ENCODE data around the gene SLX4IP.
A peak's percentile ranks its signal among the peaks of the same experiment; 100 is the strongest.

Gene SLX4IP

GRCh38 chr20:10497791-10498190, 62.7 kb downstream of the SLX4IP start:
- no peak for DNase-seq

DNA sequence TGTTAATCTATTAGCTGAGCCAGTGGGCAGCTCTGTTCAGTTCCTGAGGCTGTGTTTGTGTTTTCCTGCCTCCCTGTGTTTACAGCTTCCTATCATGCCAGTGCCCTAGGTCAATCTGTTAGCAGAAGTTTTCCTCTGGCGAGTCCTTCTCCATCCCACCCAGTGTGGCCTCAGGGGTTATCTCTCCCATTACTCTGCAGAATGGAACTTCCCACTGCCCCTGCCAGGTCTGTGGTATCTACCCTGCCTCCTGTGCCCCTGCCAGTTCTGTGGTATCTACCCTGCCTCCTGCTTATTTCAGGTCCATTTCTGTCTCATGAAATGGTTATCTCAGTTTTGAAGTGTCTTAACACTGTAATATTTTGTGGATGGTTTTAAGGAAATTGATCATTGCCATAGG, 63.1 kb downstream of the SLX4IP start:
- DNase-seq, result no peak

DNA sequence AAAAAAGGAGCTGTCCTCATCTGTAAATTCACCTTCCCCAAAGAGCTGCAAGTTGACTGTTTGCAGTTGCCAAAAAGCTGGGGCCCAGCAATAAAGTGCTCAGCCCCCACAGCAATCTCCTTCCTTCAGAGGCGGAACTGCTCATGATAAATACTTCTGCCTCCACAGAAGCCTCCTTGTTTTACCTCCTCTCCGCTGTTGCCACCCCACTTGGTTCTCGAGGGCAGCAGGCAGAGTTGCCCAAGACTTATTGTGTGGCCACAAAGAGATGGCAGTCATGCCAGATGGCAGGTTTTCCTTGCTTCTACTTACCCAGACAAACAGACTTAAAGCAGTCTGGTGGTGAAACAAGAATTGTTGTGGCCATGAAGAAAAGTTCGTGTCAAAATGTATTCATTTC, 66.3 kb downstream of the SLX4IP start:
- peak; percentile 90 for DNase-seq

GRCh38 chr20:10502098-10502526, 67.0 kb downstream of the SLX4IP start:
- peak; percentile 26 for DNase-seq

DNA sequence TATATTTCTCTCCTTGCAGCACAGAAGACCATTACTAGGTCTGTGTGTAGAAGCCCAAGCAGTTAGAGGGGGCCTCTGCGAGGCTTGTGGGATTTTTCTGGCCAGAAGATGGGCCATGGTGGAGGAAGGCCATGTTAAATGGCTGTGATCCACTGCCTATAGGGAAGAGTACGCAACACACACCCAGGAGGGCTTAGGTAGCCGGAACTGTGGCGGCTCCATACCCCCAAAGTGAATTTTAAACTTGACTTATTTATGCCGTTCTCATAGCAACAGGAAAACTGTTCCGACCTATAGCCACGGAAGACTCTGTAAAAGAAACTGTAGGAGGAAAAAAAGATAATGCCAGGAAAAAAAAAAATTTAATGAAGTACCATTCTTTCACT, 69.5 kb downstream of the SLX4IP start:
- no peak for DNase-seq

DNA sequence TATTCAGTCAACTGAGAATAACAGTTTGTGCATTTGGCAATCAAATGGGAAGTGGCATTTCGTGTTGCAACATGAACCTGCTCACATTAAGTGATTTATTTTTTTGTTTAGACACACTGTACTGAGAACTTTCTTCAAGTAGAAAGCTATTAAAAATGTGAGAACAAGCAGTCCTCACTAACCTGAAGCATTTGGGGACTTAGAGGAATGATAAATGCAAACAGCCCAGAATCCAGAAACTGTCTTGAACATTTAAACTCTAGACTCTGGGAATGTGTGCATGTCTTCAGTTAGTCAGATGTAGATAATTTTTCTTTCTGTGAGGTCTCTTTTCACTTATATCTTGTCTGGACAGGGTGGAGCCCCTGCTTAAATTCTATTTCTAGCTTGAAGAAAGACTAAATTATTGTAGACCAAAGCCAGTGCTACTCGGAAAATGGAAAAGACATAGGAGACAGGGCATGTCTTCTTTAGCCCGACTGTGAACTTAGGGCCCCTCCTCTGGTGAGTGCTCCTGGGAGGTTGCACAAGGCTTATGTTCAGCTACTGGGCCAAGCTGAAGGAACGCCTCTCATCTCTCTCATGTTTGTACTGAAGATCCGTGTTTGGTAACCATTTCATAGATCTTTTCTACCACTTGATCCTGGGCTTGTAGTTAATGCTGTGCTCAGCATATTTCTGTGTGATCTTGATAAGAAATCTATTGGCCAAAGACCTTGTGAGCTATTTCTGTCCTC, 70.1 kb downstream of the SLX4IP start:
- DNase-seq, result peak; percentile 87

- no peak for DNase-seq
These were observed 70.7 kb downstream of the SLX4IP start for GRCh38 chr20:10505827-10506226.

DNA sequence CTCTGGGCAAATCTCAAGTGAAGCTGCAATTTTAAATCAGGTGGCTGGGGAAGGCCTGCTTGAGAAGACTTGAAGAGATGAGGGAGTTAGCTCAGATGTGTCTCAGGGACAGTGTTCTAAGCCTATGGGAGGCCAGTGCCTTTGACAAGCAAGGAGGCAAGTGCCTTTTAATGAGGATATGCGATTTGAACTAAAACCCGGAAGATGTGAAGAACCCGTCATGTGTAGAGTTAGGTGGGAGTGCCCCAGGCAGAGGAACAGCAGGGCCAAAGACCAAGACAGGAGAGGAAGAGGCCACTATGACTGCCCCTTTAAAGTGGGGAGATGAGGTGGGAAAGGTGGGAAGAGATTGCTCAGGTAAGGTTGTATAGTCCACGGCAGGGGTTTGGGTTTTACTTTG, 71.9 kb downstream of the SLX4IP start:
- DNase-seq, result no peak

DNA sequence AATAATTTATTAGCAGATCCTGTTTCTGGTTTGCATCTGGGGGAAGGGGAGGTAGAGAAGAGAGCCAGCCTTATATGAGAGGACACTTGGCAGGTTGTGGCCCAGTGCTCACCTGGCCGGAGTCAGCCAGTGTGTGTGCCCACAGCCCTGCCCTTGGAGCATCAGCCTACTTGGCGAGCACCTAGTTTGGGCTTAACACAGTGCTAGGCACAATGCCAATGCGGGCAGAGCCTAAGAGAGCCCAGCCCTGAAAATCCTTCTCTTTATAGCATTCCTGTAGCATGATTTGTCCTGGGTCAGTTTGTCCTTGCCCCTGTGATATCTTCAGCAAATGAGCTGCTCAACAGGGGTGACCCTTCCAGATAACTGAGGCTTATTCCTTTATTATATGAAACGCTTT, 73.0 kb downstream of the SLX4IP start:
- DNase-seq, result no peak

GRCh38 chr20:10508468-10509251, 73.6 kb downstream of the SLX4IP start:
- no peak for DNase-seq

DNA sequence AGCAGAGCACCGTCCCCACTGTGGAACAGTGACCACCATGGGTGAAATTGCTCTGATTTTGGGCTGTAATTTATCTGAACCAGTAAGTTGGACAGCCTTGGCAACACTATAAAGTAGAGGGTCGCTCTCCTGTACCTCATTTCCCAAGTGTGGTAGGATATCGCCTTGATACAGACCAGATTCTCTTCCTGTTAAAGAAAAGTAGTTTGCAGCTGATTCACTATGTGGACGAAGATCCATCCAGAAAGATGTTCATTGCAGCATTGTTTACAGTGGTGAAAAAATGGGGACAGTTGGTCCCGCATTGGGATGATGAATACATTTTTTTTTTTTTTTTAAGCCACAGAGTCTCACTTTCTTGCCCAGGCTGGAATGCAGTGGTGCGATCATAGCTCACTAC, 74.3 kb downstream of the SLX4IP start:
- no peak for DNase-seq

DNA sequence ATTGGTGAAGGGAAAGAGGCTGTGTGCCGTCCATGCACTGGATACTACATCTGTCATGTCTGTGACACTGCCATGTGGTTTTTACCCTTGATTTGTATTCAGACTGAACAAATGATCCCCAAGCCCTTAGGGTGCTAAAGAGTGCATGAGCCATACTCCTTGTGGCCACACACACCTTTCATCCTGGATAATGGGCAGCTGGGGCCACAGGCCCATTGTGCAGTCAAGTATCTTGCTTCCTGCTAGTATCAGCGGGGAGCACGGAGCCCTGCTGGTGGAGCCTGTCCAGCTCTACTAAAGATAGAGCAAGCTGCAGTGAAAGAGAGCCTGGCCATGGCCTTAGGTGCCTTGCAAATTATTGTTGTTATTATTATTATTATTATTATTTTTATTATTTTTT, 75.1 kb downstream of the SLX4IP start:
- no peak for DNase-seq

- no peak for DNase-seq
These were observed 76.0 kb downstream of the SLX4IP start for GRCh38 chr20:10511170-10511508.

DNA sequence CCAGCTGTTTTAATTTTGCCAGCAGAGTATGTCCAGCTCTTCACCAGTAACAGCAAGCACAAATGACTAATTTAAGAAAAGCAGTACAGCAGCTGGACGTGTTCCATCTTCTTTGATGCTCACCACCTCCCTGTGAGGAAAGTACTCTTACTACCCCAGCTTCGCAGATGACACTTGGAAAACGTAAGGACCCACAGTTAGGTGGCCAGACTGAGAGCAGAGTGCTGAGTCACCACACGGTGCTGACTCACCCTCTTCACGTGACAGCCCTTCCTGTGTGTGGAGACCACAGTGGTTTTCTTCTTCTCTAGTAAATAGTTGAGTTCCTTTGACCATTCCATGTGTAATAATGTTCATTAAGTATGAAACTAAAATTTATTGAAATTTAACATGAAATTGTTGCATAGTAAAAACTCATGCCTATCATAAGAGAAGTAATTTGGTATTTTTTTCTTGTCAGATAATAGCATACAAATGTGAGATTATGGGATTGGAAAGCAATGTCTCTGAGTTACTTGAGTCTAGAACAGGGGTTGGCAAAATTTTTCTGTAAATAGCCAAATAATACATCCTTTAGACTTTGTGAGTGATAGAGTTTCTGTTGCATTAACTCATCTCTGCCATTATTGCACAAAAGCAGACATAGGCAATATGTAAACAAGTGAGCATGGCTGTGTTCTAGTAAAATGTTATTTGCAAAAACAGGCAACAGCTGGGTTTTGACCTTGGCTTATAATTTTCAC, 76.6 kb downstream of the SLX4IP start:
- DNase-seq, result peak; percentile 96

DNA sequence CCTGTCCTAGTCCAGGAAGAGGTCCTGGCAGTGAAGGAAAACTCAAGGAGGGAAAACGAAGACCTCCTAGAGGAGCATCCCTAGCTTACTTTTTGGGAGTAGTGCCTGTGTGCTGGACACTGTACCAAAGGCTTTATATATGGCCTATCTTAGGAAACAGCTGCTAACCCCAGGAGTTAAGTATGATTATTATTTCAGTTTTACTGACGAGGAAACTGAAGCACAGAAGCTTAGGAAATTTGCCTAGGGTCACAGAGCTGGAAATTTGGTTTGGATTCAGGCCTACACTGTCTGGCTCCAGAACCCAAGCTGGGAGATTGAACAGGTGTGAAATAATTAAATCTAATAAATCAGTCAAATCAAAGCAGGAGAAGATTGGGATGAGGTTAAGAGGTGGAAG, 78.0 kb downstream of the SLX4IP start:
- DNase-seq, result no peak

DNA sequence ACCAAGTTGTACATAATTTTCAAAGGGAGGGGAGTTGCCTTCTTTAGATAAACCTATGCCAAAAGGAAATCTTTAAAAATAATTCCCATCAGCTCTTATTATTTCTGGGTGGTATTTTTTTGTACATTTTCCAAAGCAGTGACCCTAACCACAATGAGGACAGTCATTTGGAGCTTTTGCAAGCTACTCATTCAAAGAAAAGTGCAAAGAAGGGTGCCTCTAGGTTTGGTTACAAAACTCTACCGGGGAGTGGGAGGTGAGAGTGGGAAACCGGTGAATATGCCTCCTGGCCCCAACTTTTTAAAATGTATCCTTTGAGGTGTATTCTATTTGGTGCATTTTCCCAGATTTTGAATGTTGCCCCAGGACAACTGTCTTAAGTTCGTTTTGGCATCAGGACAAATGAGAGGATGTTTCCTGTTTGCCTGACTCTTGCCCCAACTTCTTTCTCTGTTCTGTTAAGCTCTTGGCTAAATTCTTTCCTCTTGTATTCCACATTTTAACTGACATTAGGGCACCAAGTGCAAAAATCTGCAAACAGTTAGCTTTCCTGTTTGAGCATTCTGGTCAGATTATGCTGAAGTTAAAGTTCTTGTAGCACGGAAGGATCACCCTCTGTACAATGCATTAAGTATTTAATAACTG, 78.9 kb downstream of the SLX4IP start:
- DNase-seq, result no peak

DNA sequence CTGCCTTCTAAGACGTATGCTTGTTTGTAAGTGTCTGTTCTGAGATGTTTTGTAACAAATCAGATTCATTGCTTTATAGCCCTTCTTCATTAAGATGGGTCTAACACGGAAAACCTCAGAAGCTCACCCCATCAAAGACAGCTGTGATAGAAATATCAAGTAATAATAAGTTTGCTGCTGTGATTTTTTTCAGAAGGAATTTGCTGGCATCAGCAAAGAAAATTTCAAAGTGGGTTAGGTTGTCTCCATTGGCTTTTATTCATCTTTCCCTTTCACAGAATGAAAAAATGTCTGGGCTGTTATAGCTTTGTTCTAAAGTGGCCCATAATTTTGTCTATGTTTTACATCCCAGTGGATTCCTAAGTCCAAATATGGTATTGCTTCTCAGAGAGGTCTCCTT, 81.4 kb downstream of the SLX4IP start:
- no peak for DNase-seq

DNA sequence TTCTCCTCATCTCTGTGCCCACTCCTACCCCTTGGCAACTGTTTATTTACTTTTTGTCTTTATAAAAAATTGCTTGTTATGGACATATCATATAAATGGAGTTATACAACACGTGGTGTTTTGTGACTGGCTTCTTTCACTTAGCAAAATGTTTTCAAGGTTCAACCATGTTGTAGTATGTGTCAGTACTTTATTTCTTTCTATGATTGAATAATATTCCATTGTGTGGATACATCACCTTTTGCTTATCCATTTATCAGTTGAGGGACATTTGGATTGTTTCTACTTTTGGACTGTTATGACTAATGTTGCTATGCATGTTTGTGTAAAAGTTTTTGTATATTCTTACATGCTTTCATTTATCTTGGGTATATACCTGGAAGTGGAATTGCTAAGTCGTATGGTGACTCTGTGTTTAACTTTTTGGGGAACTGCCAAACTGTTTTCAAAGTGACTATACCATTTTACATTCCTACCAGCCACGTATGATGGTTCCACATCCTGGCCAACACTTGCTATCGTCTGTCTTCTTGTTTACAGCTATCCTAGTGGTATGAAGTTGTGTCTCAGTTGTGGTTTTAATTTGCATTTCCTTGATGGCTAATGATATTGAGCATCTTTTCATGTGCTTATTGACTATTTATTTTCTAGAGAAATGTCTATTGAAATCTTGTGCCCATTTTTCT, 84.4 kb downstream of the SLX4IP start:
- peak; percentile 22 for DNase-seq

DNA sequence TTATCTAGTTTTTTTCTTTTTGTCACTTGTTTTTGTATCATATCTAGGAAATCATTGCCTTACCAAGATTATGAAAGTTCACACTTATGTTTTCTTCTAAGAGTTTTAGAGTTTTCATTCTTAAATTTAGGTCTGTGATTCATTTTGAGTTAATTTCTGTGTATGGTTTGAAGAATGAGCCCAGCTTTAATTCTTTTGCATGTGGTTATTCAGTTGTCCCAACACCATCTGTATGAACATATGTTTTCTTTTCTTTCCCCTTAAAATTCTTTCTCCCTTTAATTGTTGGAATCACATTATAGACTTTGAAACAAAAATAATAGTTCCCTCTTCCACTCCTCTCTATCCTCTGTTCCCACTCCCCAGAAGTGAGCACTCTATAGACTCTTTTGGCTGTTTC, 85.4 kb downstream of the SLX4IP start:
- DNase-seq, result no peak

DNA sequence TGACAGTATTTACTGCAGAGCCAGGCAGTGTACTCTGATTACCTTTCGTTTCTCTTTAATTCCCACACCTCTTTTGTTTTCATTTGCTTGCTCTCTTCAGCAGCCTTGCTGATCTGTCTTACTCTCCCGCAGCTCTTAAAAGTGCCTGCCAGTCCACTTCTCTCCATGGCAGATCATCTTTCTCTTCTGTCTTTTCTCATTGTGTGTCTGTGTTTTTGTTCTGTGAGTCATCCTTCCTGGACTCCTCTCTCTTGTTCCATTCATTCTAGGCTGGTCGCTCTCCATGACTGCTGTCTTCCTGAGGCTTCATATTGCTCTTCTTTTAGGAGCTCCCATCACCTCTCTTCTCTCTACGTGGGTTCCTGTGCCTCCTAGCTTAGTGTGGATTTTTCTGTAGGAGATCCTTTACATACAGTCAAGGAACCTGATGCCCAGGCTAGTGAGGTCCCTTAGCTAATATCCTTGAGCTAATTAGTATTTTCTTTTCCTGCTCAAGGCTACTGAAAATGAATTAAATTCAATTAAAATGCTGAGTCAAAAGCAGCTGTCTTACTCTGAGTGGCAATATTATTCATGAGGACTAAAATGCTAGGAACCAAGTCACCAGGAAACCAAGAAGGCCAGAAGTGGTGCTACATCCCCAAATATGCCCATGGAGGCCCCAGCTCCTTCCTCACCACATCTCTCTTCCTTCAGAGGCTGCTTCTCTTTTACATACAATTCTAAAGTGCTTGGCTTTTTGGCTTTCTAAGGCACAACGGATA, 86.1 kb downstream of the SLX4IP start:
- DNase-seq, result peak; percentile 55

DNA sequence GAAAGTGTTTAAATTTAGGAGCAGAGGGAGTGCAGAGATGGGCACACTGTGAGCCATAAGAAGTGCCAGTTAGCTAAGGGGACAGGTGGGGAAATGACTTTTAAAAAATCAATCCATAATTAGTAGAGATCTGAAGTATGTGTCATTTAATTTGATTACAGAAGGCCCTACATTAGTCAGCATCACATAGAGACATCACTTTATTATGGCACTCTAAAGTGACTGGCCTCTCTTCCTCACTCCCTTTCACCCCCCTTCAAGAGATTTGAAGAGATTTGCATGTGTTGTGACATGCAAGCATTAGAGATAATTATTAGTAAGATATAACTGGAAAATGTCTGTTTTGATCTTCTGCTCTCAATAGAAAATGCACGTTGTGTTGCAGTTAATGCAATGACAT, 86.7 kb downstream of the SLX4IP start:
- DNase-seq, result no peak

- no peak for DNase-seq
These were observed 87.2 kb downstream of the SLX4IP start for GRCh38 chr20:10522328-10522727.
